Osteoblast (primary cell): ENCODE measurements around the gene TRAF1. TPM values are rescaled to one million over a fixed set of nuclear protein-coding genes. Genes with fewer than 3 reads are reported as not detected.

Experiments
- DNase-seq: peaks from one replicate; pipeline ENCODE4 v3.0.0; 2011; ENCODE audit warnings: low spot score, mixed read lengths; ENCODE audit not compliant: insufficient read length; ENCODE audit errors: missing footprints
- H2AFZ ChIP-seq: 2 replicates; pipeline ENCODE4 v1.6.0; 2011; ENCODE audit warnings: mild to moderate bottlenecking, low read length
- H3K27ac ChIP-seq: 2 replicates; pipeline ENCODE4 v1.5.1; 2011; ENCODE audit warnings: mild to moderate bottlenecking, low read depth, low read length, moderate library complexity
- H3K27me3 ChIP-seq: 2 replicates; pipeline ENCODE4 v1.6.0; 2012; ENCODE audit warnings: mild to moderate bottlenecking, control low read depth, inconsistent platforms, low read length, moderate library complexity; ENCODE audit not compliant: insufficient read depth
- H3K36me3 ChIP-seq: 2 replicates; pipeline ENCODE4 v1.5.1; 2011; ENCODE audit warnings: mild to moderate bottlenecking, low read length, control low read depth, moderate library complexity; ENCODE audit not compliant: insufficient read depth
- H3K4me1 ChIP-seq: 2 replicates; pipeline ENCODE4 v1.5.1; 2011; ENCODE audit warnings: mild to moderate bottlenecking, low read length, control low read depth, moderate library complexity; ENCODE audit not compliant: insufficient read depth
- H3K4me2 ChIP-seq: 2 replicates; pipeline ENCODE4 v1.6.0; 2011; ENCODE audit warnings: mild to moderate bottlenecking, low read length; ENCODE audit not compliant: insufficient read depth
- H3K4me3 ChIP-seq: fragments of 200-600 bp; sonication (generic); 3 replicates; pipeline ENCODE4 v1.5.1; 2012; ENCODE audit warnings: mild to moderate bottlenecking, low read length, inconsistent platforms; ENCODE audit not compliant: insufficient read depth
- H3K79me2 ChIP-seq: 2 replicates; pipeline ENCODE4 v1.6.0; 2012; ENCODE audit warnings: mild to moderate bottlenecking, low read length, control low read depth, inconsistent platforms; ENCODE audit not compliant: insufficient read depth
- H3K9me3 ChIP-seq: 2 replicates; pipeline ENCODE4 v1.5.1; 2011; ENCODE audit warnings: low read depth, low read length, control low read depth
- H4K20me1 ChIP-seq: 2 replicates; pipeline ENCODE4 v1.6.0; 2012; ENCODE audit warnings: mild to moderate bottlenecking, low read length, control low read depth; ENCODE audit not compliant: insufficient read depth
- CTCF ChIP-seq: IDR thresholded peaks from 2 replicates; pipeline ENCODE4 v1.5.1; 2011; ENCODE audit warnings: mild to moderate bottlenecking, low read depth, low read length, moderate library complexity; ENCODE audit errors: extremely low read depth
- total RNA-seq: library from RNA; depleted of rRNA; stranded (reverse); fragments of >200 nt; gene quantifications from 2 replicates; pipeline ENCODE4 v1.2.3, GENCODE V29; 2012

The TRAF1 gene
- total RNA-seq, 1 donor: 1.8 TPM

GRCh38 chr9:120960001-120960400 lies 33.4 kb upstream of the TRAF1 start:
- Histone ChIP-seq H3K4me1 (no peaks in the 10 kb centered on the region), H3K9me3 (no peaks in the 10 kb centered on the region), H2AFZ (no peak overlapping the region), H3K79me2 (no peaks in the 10 kb centered on the region), H3K4me2 (no peak overlapping the region), H3K36me3 (no peaks in the 10 kb centered on the region), H3K4me3 (no peak overlapping the region), H3K27ac (no peak overlapping the region), H3K27me3 (no peaks in the 10 kb centered on the region), H4K20me1 (no peaks in the 10 kb centered on the region)
- DNase-seq: no peak
- TF ChIP-seq CTCF: no peak

DNA sequence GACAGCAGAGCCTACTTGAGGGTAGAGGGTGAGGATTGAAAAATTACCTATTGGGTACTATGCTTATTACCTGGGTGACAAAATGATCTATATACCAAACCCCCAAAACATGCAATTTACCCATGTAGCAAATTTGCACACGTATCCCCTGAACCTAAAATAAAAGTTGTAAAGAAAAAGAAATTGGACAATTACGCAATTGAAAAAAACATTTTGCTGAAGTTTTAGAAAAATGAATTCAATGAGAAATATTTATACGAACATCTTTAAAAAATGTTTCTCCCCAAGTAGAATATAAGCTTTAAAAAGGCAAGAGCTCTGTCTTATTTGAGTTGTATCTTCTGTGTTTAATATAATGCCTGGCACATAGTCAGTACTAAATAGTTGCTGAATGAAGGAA lies 30.3 kb upstream of the TRAF1 start:
- H3K4me2 ChIP-seq: no peak overlapping the region
- no peaks in the 10 kb centered on the region for H4K20me1 ChIP-seq
- H2AFZ ChIP-seq: no peak overlapping the region
- no peaks in the 10 kb centered on the region for H3K36me3 ChIP-seq
- no peak overlapping the region for H3K4me3 ChIP-seq
- no peak for TF ChIP-seq CTCF
- H3K9me3 ChIP-seq: no peaks in the 10 kb centered on the region
- no peak overlapping the region for H3K27ac ChIP-seq
- H3K79me2 ChIP-seq: no peaks in the 10 kb centered on the region
- H3K27me3 ChIP-seq: no peaks in the 10 kb centered on the region
- DNase-seq: no peak
- H3K4me1 ChIP-seq: no peaks in the 10 kb centered on the region

- H3K9me3 ChIP-seq: no peaks in the 10 kb centered on the region
- no peak overlapping the region for H3K4me3 ChIP-seq
- H3K36me3 ChIP-seq: no peaks in the 10 kb centered on the region
- no peaks in the 10 kb centered on the region for H3K79me2 ChIP-seq
- no peak for TF ChIP-seq CTCF
- H2AFZ ChIP-seq: peak overlapping the region; percentile 52
- no peaks in the 10 kb centered on the region for H3K4me1 ChIP-seq
- H3K27me3 ChIP-seq: no peaks in the 10 kb centered on the region
- H3K4me2 ChIP-seq: no peak overlapping the region
- DNase-seq: no peak
- H3K27ac ChIP-seq: no peak overlapping the region
- no peaks in the 10 kb centered on the region for H4K20me1 ChIP-seq
These were observed 25.5 kb upstream of the TRAF1 start for GRCh38 chr9:120951960-120952618.

DNA sequence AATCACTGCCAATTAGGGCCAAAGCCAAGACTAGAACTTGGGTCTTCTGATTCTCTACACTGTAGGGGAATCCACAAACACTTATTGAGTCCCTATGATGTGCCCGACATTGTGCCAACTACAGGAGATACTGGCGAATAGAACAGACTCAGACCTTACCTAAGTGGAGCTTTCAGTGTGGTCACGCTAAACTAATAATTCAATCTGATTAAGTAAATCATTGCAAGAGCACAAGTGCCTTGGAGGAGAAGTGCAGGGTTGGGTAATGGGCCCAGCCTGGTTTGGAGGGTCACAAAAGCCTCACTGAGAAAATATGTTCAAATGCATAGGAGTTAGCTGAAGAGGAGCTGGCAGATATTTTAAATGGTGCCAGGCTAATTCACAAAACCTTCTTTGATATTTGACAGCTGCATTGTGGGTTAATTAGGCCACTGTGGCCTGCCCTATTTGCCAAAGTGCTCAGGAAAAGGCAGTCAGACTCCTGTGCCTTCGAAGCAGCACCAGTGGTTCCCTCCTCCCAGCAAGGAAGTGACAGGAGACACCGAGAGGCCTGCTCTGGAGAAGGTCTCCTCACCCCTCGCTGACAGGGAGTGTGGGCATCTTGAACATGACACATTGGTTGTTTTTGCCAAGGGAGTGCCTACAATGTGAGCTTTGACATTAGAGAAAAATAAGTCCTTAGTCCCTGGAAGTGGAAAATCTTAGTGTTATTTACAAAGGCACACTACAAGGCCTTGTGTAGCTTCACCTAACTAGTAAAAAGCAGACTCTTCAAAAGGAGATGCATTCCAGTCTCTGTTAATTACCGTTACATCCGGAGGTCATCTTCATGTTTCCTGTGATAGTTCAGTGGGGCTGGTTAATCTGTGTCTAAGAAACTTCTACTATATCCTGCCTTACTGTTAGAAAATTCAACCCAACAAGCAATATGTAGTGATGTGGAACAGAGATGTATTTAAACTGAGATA lies 24.1 kb upstream of the TRAF1 start:
- H3K36me3 ChIP-seq: no peaks in the 10 kb centered on the region
- H3K27me3 ChIP-seq: no peaks in the 10 kb centered on the region
- no peaks in the 10 kb centered on the region for H3K79me2 ChIP-seq
- no peak for TF ChIP-seq CTCF
- no peaks in the 10 kb centered on the region for H3K9me3 ChIP-seq
- H3K27ac ChIP-seq: no peak overlapping the region
- DNase-seq: no peak
- no peaks in the 10 kb centered on the region for H4K20me1 ChIP-seq
- no peak overlapping the region for H3K4me3 ChIP-seq
- H3K4me2 ChIP-seq: no peak overlapping the region
- H3K4me1 ChIP-seq: peaks cover 10% of the 10 kb centered on the region
- peak overlapping the region; percentile 5 for H2AFZ ChIP-seq
